Choroid plexus epithelial cell (primary cell): ENCODE data around the gene SF3B4.
"Not testable (repeated sequence)": the region's sequence is repeated elsewhere in the genome, so short reads cannot be mapped to it uniquely, and the experiment has no call there.

Experiments
- DNase-seq: peaks from one replicate; pipeline ENCODE4 v3.0.0-alpha.2; 2010; ENCODE audit warnings: low read depth
- H3K4me3 ChIP-seq: 2 replicates; pipeline ENCODE4 v1.5.1; 2011; ENCODE audit warnings: low read depth, mild to moderate bottlenecking, control low read depth, low read length, moderate library complexity
- CTCF ChIP-seq: conservative IDR thresholded peaks from 2 replicates; pipeline ENCODE4 v1.5.1; 2011; ENCODE audit warnings: low read depth, mild to moderate bottlenecking, control low read depth, inconsistent platforms, low read length, moderate library complexity

Gene SF3B4

DNA sequence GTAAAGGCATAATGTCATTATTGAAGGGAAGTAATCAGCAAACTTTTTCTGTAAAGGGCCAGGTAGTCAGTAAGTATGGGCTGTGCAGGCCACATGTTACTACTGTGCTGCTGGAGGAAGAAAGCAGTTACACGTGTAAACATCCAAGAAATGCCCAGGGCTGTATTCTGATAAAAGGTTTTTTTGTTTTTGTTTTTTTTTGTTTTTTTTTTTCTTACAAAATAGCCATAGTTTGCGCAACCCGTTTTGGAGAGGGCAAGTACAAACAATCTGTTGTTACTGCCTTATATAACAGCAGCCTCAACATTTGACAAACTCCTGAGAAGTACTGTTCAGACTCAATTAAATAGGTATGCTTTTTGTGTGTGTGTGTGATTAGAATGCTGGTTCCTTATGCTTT, 35.8 kb upstream of the SF3B4 start:
- no peak overlapping the region for H3K4me3 ChIP-seq
- TF ChIP-seq CTCF: no peak
- no peak for DNase-seq

GRCh38 chr1:149962736-149963135, 35.1 kb upstream of the SF3B4 start:
- no peak for DNase-seq
- no peak for TF ChIP-seq CTCF

DNA sequence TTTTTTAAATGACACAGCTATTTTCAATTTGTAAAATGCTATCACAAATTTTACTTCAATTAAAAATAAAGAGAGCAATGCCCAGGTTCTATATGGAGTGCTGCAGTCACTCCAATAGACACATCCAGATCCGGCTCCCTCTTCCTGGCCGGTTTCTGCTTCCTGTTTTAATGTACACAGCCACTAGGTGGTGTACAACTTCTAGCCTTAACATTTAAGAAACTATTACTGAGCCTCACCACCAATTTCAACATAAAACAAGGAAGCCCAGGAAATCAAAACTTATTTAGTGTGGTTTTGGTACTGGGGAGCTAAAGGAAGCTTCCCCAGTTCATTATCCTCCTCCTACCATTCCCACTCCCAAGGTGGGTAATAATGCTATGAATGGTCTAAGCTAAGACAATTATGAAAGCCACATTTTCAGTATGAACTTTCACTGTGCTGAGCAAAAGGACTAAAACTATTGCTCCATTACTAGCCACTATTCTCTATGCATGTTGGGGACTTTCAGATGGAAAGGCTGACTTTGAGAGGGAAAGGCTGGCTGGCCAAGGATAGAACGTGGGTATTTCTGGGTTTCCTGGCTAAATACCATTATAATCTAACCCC, 34.5 kb upstream of the SF3B4 start:
- H3K4me3 ChIP-seq: no peak overlapping the region
- DNase-seq: peak; percentile 91
- peak; percentile 79 for TF ChIP-seq CTCF

More at GRCh38 chr1:149962736-149963135, 35.1 kb upstream of the SF3B4 start:
- no peak overlapping the region for H3K4me3 ChIP-seq

DNA sequence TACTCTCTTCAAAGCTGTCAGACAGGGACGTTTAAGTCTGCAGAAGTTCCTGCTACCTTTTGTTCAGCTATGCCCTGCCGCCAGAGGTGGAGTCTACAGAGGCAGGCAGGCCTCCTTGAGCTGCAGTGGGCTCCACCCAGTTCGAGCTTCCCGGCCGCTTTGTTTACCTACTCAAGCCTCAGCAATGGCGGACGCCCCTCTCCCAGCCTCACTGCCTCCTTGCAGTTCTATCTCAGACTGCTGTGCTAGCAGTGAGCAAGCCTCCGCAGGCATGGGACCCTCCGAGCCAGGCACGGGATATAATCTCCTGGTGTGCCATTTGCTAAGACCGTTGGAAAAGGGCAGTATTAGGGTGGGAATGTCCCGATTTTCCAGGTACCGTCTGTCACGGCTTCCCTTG, 29.9 kb upstream of the SF3B4 start:
- H3K4me3 ChIP-seq, DNase-seq: not testable (repeated sequence)

GRCh38 chr1:149949911-149950310, 22.3 kb upstream of the SF3B4 start:
- H3K4me3 ChIP-seq: no peak overlapping the region
- DNase-seq: peak; percentile 35
- TF ChIP-seq CTCF: no peak

GRCh38 chr1:149945206-149945605, 17.6 kb upstream of the SF3B4 start:
- no peak overlapping the region for H3K4me3 ChIP-seq
- no peak for TF ChIP-seq CTCF
- DNase-seq: no peak

- no peak for DNase-seq
- TF ChIP-seq CTCF: no peak
- H3K4me3 ChIP-seq: no peak overlapping the region
Measured at GRCh38 chr1:149942885-149943284, 15.3 kb upstream of the SF3B4 start.
